ENCODE results near the gene GINS3.

GINS3 gene

GRCh38 chr16:58425756-58426494 lies 33.7 kb downstream of the GINS3 start:
- DNase-seq (ENCODE audit: low read depth), result no peak

DNA sequence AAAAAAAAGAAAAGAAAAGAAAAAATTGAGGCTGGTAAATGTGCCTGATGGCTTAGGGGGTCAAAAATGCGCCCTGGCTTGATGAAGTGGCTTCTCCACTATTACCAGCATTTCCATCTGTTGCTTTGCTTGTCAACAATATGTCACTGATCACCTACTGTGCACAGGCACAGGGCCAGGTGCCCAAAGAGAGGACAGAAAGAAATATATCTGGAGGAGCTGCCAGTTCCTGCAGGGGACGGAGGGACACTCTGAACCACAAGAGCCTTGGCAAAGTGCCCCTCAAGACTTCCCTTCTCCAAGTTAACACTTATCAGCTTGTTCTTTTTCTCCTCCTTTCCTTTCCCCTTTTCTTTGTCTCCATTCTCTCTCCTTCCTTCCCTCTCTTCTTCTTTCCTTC lies 34.7 kb downstream of the GINS3 start:
- no peak for DNase-seq (ENCODE audit: low read depth)

DNA sequence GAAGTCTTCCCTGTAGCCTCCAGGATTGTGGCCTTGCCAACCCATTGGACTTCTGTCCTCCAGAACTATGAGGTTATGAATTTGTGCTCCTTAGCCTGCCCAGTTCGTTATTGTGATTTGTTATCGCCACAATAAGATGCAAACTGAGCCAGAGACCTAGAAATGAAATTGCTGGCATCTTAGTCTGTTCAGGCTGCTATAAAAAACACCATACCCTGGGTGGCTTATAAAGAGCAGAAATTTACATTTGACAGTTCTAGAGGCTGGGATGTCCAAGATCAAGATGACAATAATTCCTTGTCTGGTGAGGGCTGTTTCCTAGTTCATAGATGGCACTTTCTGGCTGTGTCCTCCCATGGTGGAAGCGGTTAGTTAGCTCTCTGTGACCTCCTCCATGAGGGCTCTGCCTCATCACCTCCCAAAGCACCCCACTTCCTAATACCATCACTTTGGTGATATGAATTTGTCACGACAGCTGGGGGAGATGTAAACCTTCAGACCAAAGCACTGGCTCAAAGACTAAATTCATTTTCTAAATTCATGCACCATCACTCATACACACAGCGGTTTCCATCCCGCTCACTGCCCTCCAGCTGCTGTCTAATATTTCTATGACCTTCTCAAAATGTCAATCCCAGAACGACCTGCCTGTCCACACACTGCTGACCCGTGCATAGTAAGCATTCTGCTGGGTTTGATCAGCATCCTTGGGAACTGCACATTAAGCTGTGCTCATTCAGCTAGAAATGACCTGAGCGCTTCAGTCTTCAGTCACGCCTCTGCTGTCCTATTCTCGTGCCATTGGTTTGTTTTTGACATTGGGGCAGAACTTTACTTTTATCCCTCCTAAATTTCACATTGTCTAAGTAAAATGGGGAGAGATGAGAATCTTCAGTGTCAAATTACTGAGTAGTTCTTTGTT lies 36.6 kb downstream of the GINS3 start:
- peak; percentile 81 for DNase-seq (ENCODE audit: low read depth)

- DNase-seq (ENCODE audit: low read depth), result no peak
These were observed 38.4 kb downstream of the GINS3 start for GRCh38 chr16:58430718-58431117.

- no peak for DNase-seq (ENCODE audit: low read depth)
These were observed 41.3 kb downstream of the GINS3 start for GRCh38 chr16:58433569-58433951.

GRCh38 chr16:58435779-58436178 lies 43.5 kb downstream of the GINS3 start:
- DNase-seq (ENCODE audit: low read depth), result no peak

- no peak for DNase-seq (ENCODE audit: low read depth)
These were observed 47.9 kb downstream of the GINS3 start for GRCh38 chr16:58440131-58440530.

- no peak for DNase-seq (ENCODE audit: low read depth)
These were observed 50.3 kb downstream of the GINS3 start for GRCh38 chr16:58442547-58442946.

- DNase-seq (ENCODE audit: low read depth), result no peak
These were observed 51.5 kb downstream of the GINS3 start for GRCh38 chr16:58443783-58444182.

DNA sequence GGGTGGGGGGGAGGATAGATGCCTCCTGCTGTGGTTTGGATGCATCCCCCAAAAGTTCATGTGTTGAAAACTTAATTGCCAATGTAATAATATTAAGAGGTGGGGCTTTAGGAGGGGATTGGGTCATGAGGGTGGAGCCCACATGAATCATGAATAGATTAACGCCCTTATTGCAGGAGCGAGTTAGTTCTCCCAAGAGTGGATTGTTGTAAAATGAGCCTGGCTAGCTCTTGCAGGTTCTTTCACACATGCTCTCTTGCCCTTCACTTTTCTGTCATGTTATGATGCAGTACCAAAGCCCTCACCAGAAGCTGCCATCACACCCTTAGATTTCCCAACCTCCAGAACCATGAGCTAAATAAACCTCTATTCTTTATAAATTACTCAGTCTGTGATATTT lies 52.0 kb downstream of the GINS3 start:
- DNase-seq (ENCODE audit: low read depth), result no peak

- DNase-seq (ENCODE audit: low read depth), result no peak
These were observed 56.6 kb downstream of the GINS3 start for GRCh38 chr16:58448890-58449289.

GRCh38 chr16:58449306-58449705 lies 57.0 kb downstream of the GINS3 start:
- no peak for DNase-seq (ENCODE audit: low read depth)

DNA sequence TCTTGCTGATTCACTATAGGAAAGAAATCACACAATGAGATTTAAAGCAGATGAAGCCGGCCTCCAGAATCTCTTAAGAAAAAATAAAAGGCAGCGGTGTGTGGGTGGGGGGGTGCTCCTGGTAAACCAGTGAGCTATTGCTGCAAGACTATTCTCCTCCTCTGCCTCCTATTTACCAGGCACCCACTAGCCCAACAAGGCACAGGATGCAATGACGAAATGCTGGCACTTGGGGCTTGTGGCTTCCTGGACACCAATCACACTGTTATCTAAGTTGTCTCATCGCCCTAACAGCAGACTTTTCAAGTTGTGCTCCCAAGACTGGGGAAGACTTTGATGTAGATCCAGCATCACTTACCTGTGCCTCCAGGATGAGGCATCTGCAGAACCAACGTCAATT lies 57.5 kb downstream of the GINS3 start:
- no peak for DNase-seq (ENCODE audit: low read depth)

DNA sequence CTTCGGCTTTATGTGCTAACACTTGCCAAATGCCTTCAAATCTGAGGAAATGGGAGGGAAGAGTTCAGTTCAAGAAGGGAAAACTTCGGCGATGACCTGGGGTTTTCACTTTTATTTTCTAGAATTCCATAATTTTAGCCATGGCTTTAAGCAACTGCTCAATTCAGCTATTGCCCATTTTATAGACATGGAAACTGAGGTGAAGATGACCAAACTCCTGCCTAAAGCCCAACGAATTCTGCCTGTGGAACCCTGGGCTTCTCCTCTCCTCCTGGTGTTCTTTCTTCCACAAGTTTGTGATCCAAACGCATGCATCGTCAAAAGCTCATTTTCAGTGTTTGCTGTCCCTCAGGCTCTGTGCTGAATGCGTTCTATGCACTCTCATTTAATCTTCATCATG lies 58.3 kb downstream of the GINS3 start:
- DNase-seq (ENCODE audit: low read depth), result no peak

- DNase-seq (ENCODE audit: low read depth), result no peak
These were observed 59.0 kb downstream of the GINS3 start for GRCh38 chr16:58451265-58451689.

GRCh38 chr16:58451945-58452401 lies 59.7 kb downstream of the GINS3 start:
- DNase-seq (ENCODE audit: low read depth), result no peak

DNA sequence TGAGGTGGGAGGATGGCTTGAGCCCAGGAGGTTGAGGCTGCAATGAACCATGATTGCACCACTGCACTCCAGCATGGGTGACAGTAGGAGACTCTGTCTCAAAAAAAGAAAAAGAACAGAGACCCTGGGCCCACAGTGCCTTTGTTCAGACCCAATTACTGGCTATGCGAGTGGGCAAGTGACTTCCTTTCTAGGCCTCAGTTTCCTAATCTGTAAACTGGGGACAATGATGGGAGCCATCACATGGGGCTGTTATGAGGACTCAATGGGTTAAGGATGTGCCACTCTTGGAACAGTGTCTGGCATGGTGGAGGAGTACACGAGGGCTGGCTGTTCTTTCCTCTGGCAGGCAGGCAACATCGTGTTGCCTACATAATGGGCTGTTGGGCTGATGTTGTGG lies 60.4 kb downstream of the GINS3 start:
- DNase-seq (ENCODE audit: low read depth), result no peak

DNA sequence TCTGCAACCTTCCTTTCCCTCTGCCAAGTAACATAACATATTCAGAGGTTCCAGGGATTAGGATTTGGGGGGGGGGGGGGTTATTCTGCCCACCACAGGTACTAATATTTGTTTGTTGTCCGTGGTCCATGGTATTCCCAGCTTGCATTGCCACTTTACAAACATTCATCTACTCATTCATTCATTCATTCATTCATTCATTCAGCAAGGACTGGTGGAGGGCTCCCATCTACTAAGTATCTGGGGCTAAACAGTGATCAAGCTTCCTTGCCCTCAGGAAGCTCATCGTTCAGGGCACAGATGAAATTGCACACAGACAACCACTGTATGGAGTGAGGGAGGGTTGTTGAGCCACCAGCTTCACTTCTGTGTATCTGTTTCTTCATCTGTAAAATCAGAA lies 61.9 kb downstream of the GINS3 start:
- no peak for DNase-seq (ENCODE audit: low read depth)

- DNase-seq (ENCODE audit: low read depth), result no peak
These were observed 62.6 kb downstream of the GINS3 start for GRCh38 chr16:58454856-58455255.

Data from HS-27A (cell line).